Esophagus squamous epithelium (tissue), 5 donors: Measurements from ENCODE around the gene CLDN5. TPM values are rescaled to one million over a fixed set of nuclear protein-coding genes. Genes with fewer than 3 reads are reported as not detected.

Experiments
- DNase-seq: peaks from one replicate; lab custom pipeline; 2025; lab: John Stamatoyannopoulos, UW
- H3K27ac ChIP-seq, 4 donors: fragments of 200-600 bp; sonication (generic); one replicate each; pipeline ENCODE4 v1.5.1; 2016 to 2019; ENCODE audit warnings: mild to moderate bottlenecking in 1 of 4
- H3K27me3 ChIP-seq, 4 donors: fragments of 200-600 bp; sonication (generic); 1 replicate in 3 of 4; 2 replicates in 1 of 4; pipeline versions ENCODE4 v1.5.1 to v1.6.0; 2017 to 2021; ENCODE audit warnings: antibody characterized with exemption in 1 of 4
- H3K36me3 ChIP-seq, 3 donors: fragments of 200-600 bp; sonication (generic); one replicate each; pipeline ENCODE4 v1.5.1; 2016 to 2019
- H3K4me1 ChIP-seq, 3 donors: fragments of 200-600 bp; sonication (generic); one replicate each; pipeline ENCODE4 v1.5.1; 2017 to 2019
- H3K4me3 ChIP-seq, 4 donors: fragments of 200-600 bp; sonication (generic); 1 replicate in 3 of 4; 2 replicates in 1 of 4; pipeline ENCODE4 v1.5.1; 2016 to 2019; ENCODE audit warnings: mild to moderate bottlenecking in 2 of 4, moderate library complexity in 1 of 4
- H3K9me3 ChIP-seq, 3 donors: fragments of 200-600 bp; sonication (generic); one replicate each; pipeline ENCODE4 v1.5.1; 2016 to 2019
- POLR2A ChIP-seq, 4 donors: fragments of 450-650 bp; IDR thresholded peaks; one replicate each; pipeline ENCODE4 v1.6.1; 2017; ENCODE audit warnings: antibody characterized with exemption in 4 of 4, mild to moderate bottlenecking in 4 of 4, moderate library complexity in 3 of 4
- WGBS, 2 donors: methylation state at CpG; one replicate each; pipeline ENCODE4 v1.1.5; 2018; 5-methylcytosine and 5-hydroxymethylcytosine counted together
- intact Hi-C: fragments of 100-400 bp; cut with DNase I; formaldehyde crosslinking; loops from one replicate; pipeline ENCODE4 v1.15.0; 2022
- total RNA-seq, 4 donors: library from RNA; depleted of rRNA; stranded (reverse); fragments of >200 nt; gene quantifications; one replicate each; pipeline ENCODE4 v1.1.0, GENCODE V29; 2016
- TF ChIP-seq, protein P1 (sequence below), 6 experiments: fragments of 450-650 bp in 4 of 6; fragments of 200-600 bp in 2 of 6; sonication (generic) in 2 of 6; IDR thresholded peaks; one replicate each; pipeline ENCODE4 v1.5.1; 2016 to 2019; ENCODE audit warnings: antibody characterized with exemption in 6 of 6, mild to moderate bottlenecking in 4 of 6, moderate library complexity in 4 of 6
- donor health status: DM: yes; HTN: yes; CAD: no.

Gene CLDN5
- total RNA-seq, 4 donors from 2014 or later: 9.7 to 62.9 (median 23.0) TPM

DNA sequence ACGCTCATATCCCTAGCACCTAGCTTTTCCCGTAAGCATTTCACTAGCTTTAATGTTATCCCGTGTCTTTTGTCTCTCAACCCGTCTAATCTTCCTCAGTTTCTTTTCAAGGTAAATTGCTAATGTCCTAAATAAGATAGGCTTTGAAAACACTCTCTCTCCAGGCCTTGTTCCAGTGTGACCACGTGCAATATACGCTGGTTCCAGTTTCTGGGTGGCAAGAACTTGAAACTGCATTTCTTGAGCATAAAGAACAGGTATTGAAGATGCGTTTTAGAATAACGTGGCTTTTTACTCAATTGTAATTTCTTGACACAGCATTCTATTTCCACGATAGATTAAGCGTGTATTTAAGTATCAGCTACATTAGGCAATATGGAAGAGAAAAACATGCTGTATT is 43.4 kb downstream of the CLDN5 start:
- Histone ChIP-seq H3K27ac (no peak overlapping the region), H3K4me3 (no peak overlapping the region), H3K36me3 (no peaks in the 10 kb centered on the region), H3K4me1 (peaks cover 18 to 40% (median 25%) of the 10 kb centered on the region in 3 donors), H3K9me3 (no peaks in the 10 kb centered on the region), H3K27me3 (no peaks in the 10 kb centered on the region)
- intact Hi-C loops: no loop called here
- DNase-seq: no peak
- TF ChIP-seq POLR2A (IDR thresholded peaks at IDR 0.05): no peak
- TF ChIP-seq, protein P1, sequence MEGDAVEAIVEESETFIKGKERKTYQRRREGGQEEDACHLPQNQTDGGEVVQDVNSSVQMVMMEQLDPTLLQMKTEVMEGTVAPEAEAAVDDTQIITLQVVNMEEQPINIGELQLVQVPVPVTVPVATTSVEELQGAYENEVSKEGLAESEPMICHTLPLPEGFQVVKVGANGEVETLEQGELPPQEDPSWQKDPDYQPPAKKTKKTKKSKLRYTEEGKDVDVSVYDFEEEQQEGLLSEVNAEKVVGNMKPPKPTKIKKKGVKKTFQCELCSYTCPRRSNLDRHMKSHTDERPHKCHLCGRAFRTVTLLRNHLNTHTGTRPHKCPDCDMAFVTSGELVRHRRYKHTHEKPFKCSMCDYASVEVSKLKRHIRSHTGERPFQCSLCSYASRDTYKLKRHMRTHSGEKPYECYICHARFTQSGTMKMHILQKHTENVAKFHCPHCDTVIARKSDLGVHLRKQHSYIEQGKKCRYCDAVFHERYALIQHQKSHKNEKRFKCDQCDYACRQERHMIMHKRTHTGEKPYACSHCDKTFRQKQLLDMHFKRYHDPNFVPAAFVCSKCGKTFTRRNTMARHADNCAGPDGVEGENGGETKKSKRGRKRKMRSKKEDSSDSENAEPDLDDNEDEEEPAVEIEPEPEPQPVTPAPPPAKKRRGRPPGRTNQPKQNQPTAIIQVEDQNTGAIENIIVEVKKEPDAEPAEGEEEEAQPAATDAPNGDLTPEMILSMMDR (IDR thresholded peaks at IDR 0.05): no peak
- WGBS, 2 donors: 47 to 60% methylated on average over 10 of the region's 10 CpGs

DNA sequence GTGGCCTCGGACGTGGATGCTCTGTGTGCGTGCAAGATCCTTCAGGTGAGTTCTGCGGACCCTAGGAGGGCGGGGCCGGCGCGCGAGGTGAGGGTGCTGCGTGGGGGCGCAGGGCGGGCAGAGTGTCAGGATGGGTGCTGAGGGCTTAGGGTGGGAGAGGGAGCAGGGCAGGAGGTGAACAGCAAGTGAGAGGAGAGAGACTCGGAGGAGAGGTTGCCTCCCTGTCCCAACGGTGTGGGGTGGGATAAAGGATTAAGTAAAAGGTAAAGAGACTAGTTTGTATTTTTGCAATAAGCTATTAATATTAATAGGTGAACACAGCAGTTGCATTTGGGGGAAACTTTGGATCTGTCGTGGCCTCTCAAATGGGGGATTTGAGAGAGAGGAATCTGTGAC is 44.0 kb downstream of the CLDN5 start:
- Histone ChIP-seq H3K27ac (peak overlapping the region in 2 of 4 donors; percentile 96 to 97), H3K4me3 (peak overlapping the region; percentile 67 to 95 (median 84)), H3K27me3 (no peaks in the 10 kb centered on the region), H3K9me3 (no peaks in the 10 kb centered on the region), H3K4me1 (peaks cover 18 to 46% (median 26%) of the 10 kb centered on the region in 3 donors), H3K36me3 (peaks cover 0 to 5% (median 0%) of the 10 kb centered on the region in 3 donors)
- DNase-seq: no peak
- no peak for TF ChIP-seq POLR2A (IDR thresholded peaks at IDR 0.05)
- TF ChIP-seq, protein P1 (IDR thresholded peaks at IDR 0.05): no peak
- 2% methylated on average over 4 to 5 of the region's 15 CpGs for WGBS, 2 donors
- intact Hi-C loops: no loop called here

DNA sequence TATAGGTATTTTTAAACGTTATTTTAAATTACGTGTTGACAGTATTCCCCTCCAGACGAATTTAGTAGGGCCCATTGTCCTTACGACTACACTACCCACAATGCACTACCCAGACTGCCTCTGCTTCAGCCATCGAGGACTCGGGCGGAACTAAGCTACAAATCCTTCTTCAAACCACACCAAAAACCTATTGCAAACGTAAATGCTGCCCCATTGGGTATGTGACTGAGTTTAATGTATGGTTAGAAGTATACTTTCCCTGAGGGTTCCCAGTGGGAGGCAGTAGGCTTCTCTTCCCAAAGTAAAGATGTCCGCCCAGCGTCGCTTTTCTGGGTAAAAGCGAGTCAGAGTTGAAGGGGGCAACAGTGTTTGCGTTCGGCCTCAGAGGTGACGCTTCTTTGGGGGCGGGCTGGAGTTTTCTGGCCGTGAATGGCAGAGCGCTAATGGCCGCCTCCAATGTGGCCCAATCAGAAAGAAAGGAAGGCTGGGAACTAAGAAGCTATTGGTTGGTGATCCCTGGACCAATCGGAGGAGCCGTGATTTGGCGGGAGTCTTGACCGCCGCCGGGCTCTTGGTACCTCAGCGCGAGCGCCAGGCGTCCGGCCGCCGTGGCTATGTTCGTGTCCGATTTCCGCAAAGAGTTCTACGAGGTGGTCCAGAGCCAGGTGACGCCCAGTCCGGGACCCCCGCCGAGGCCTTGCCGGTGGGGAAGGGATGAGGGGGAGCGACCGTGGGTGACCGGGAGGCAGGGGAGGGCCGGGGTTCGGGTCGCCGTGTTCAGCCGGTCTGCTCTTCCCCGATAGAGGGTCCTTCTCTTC is 44.6 kb downstream of the CLDN5 start, which contains the start of gene CDC45:
CDC45 (plus strand) TSS at position 566 of the 818 bp plus-strand sequence; CDS start at position 615, 49 bp downstream.
- intact Hi-C loops: no loop called here
- DNase-seq: peak; percentile 74
- peaks cover 0 to 11% (median 4%) of the 10 kb centered on the region in 3 donors for H3K36me3 ChIP-seq
- no peaks in the 10 kb centered on the region for H3K9me3 ChIP-seq
- TF ChIP-seq POLR2A (IDR thresholded peaks at IDR 0.05): no peak
- TF ChIP-seq, protein P1 (IDR thresholded peaks at IDR 0.05): no peak
- WGBS, 2 donors: 0 to 1% methylated on average over 16 to 20 of the region's 50 CpGs
- H3K27ac ChIP-seq: peak within 1 kb of the TSS; percentile 95 to 99 (median 96)
- H3K4me1 ChIP-seq: peaks cover 18 to 52% (median 26%) of the 10 kb centered on the region in 3 donors
- peak within 1 kb of the TSS; percentile 67 to 95 (median 84) for H3K4me3 ChIP-seq
- no peaks in the 10 kb centered on the region for H3K27me3 ChIP-seq

DNA sequence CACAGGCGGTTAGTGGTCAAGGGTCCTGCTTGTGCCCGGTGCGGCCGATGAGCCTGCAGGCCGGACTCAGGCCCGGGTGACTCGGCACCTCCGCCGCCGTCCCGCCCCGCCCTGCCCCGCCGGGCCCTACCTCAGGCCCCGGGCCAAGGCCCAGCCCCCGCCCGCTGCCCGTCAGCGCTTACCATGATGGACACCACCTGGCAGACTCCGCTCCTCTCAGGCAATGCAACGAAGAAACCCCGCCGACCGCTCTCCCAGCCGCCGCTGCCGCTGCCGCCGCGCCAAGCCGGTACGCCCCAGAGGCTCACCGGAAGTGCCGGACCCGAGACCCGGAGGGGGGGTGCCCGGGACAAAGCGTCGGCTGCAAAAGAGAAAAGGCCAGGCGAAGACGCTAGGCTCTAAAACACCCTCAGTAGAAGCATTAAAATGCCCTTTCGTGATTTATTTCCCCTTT is 45.3 kb downstream of the CLDN5 start, which contains the start of gene UFD1:
UFD1 (minus strand) TSS at position 293 of the 454 bp plus-strand sequence; CDS start at position 185, 108 bp downstream.
- peak in 3 of 4 donors; percentile 13 to 55 (median 53) for TF ChIP-seq POLR2A (IDR thresholded peaks at IDR 0.05)
- TF ChIP-seq, protein P1 (IDR thresholded peaks at IDR 0.05): peak in 2 of 6 experiments; percentile 5 to 21
- 0% methylated on average over 6 of the region's 42 CpGs for WGBS, 2 donors
- Histone ChIP-seq H3K9me3 (no peaks in the 10 kb centered on the region), H3K4me3 (peak within 1 kb of the TSS; percentile 67 to 95 (median 84)), H3K4me1 (peaks cover 18 to 58% (median 26%) of the 10 kb centered on the region in 3 donors), H3K36me3 (peaks cover 0 to 18% (median 5%) of the 10 kb centered on the region in 3 donors), H3K27me3 (no peaks in the 10 kb centered on the region), H3K27ac (peak within 1 kb of the TSS; percentile 95 to 99 (median 96))
- intact Hi-C loops: no loop called here
- no peak for DNase-seq
